GM06990 (cell line): ENCODE data around the gene MYH4.

Source experiments
- DNase-seq: peaks from one replicate; pipeline ENCODE4 v3.0.0-alpha.2; 2011; ENCODE audit not compliant: insufficient read length; ENCODE audit errors: extremely low read depth
- H3K27me3 ChIP-seq: replicated peaks from 2 replicates; pipeline ENCODE4 v1.6.0; 2011; ENCODE audit warnings: low read length; ENCODE audit not compliant: control insufficient read depth, insufficient read depth
- H3K36me3 ChIP-seq: 2 replicates; pipeline ENCODE4 v1.5.1; 2011; ENCODE audit warnings: low read length; ENCODE audit not compliant: control insufficient read depth, insufficient read depth
- H3K4me3 ChIP-seq: replicated peaks from 2 replicates; pipeline ENCODE4 v1.5.1; 2011; ENCODE audit warnings: low read depth, mild to moderate bottlenecking, control low read depth, low read length
- TF ChIP-seq, protein P1 (sequence below): IDR thresholded peaks from 2 replicates; pipeline ENCODE4 v1.5.1; 2011; ENCODE audit warnings: low read length, control low read depth, mild to moderate bottlenecking, inconsistent platforms; ENCODE audit not compliant: insufficient read depth, poor library complexity, severe bottlenecking

The MYH4 gene

GRCh38 chr17:10471858-10472257, 2.5 kb upstream of the MYH4 start:
- Histone ChIP-seq H3K27me3 (no peaks in the 10 kb centered on the region), H3K4me3 (no peak overlapping the region), H3K36me3 (no peaks in the 10 kb centered on the region)
- DNase-seq, result no peak
- TF ChIP-seq, protein P1, sequence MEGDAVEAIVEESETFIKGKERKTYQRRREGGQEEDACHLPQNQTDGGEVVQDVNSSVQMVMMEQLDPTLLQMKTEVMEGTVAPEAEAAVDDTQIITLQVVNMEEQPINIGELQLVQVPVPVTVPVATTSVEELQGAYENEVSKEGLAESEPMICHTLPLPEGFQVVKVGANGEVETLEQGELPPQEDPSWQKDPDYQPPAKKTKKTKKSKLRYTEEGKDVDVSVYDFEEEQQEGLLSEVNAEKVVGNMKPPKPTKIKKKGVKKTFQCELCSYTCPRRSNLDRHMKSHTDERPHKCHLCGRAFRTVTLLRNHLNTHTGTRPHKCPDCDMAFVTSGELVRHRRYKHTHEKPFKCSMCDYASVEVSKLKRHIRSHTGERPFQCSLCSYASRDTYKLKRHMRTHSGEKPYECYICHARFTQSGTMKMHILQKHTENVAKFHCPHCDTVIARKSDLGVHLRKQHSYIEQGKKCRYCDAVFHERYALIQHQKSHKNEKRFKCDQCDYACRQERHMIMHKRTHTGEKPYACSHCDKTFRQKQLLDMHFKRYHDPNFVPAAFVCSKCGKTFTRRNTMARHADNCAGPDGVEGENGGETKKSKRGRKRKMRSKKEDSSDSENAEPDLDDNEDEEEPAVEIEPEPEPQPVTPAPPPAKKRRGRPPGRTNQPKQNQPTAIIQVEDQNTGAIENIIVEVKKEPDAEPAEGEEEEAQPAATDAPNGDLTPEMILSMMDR, result no peak

DNA sequence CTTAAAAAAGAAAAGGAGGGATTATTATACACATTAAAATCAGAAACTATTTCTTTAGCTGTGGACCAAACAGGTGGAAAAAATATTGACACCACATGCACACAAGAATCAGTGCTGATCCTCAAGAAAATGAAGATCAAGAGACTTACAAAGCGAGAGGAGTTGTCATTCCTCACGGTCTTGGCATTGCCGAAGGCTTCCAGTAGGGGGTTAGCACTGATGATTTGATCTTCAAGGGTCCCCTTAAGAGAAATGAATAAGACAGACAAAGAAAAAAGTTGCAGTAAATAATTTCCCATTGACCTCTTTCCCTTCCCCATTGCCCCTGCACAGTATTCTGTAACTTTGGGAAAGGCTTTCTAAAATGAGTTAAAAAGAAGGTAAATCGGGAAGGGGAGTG, 6.0 kb downstream of the MYH4 start:
- no peaks in the 10 kb centered on the region for H3K36me3 ChIP-seq
- no peak overlapping the region for H3K4me3 ChIP-seq
- TF ChIP-seq, protein P1, result no peak
- H3K27me3 ChIP-seq, result no peaks in the 10 kb centered on the region
- no peak for DNase-seq

DNA sequence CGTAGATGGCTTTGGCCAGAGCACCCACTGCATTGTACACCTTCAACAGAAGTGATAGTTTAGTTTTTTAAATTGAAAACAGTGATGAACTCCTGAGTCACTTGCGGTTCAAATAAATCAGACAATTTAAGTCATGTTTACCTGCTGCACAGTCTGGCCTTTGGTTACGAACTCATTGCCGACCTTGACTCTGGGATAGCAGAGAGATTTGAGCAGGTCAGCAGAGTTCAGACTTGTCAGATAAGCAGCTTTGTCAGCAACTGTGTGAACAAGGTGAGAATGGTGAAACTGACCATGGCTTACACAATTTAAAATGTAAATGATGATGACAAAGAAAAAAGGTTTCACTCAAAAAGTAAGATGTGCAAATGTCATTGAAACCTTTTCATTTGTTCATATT, 9.3 kb downstream of the MYH4 start:
- TF ChIP-seq, protein P1, result no peak
- Histone ChIP-seq H3K27me3 (no peaks in the 10 kb centered on the region), H3K36me3 (no peaks in the 10 kb centered on the region), H3K4me3 (no peak overlapping the region)
- no peak for DNase-seq

DNA sequence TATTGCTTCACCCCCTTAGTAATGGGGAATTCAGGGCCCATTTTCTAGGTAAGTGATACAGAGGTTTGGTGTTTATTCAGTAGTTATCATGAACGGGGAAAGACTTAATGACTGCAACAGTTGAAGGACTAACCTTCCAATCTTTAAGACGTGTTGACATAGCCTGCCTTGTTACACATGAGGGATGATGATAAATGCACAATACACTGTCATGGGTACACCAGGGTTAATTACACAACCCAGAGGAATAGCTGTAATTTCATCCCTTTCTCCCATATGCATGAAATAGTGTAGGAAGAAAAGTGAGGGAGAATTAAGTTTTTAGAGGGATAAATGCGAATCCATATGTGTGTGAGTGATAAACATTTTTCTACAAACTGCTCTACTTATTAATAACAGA, 10.7 kb downstream of the MYH4 start:
- no peaks in the 10 kb centered on the region for H3K27me3 ChIP-seq
- no peaks in the 10 kb centered on the region for H3K36me3 ChIP-seq
- H3K4me3 ChIP-seq, result no peak overlapping the region
- DNase-seq, result no peak
- TF ChIP-seq, protein P1, result no peak

DNA sequence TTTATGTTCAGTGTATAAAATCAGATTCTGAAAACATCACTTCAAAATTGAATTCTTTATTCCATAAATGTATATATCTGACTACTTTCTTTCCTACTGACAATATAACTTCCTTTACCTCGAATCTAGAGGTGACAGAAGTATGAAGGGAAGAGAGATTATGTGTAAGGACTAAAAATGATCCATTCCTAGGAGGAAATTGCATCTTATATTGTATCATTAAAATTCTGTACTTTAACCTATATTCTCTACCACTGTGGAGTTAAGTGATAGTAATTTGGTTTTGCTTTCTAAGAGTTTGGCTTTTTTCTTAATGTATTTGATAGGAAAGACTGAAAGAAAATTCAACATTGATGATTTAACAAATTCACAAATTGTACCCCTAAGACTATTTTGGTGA, 11.4 kb downstream of the MYH4 start:
- no peak for DNase-seq
- TF ChIP-seq, protein P1, result no peak
- no peaks in the 10 kb centered on the region for H3K36me3 ChIP-seq
- H3K4me3 ChIP-seq, result no peak overlapping the region
- no peaks in the 10 kb centered on the region for H3K27me3 ChIP-seq
